K562 (cell line): Measurements from ENCODE around the gene GXYLT2. TPM values are rescaled to one million over a fixed set of nuclear protein-coding genes. Genes with fewer than 3 reads are reported as not detected.

ENCODE experiments used
- GATA2 ChIP-seq: sonication (generic); formaldehyde crosslinking; IDR thresholded peaks from 2 replicates; pipeline ENCODE4 v1.4.0; 2020; ENCODE audit warnings: mild to moderate bottlenecking, missing genetic modification reagents
- MEIS2 ChIP-seq: fragments of 450-650 bp; IDR thresholded peaks from 2 replicates; pipeline ENCODE4 v1.6.1; 2014; ENCODE audit warnings: mild to moderate bottlenecking; ENCODE audit not compliant: partially characterized antibody
- NFE2 ChIP-seq: IDR thresholded peaks from 2 replicates; pipeline ENCODE4 v1.6.1; 2014; ENCODE audit warnings: antibody characterized with exemption, low read depth
- SIRT6 ChIP-seq: IDR thresholded peaks from one replicate; pipeline ENCODE4 v1.6.1; 2012; ENCODE audit warnings: low read depth, mild to moderate bottlenecking, control low read depth, inconsistent platforms, low read length, moderate library complexity
- ZNF140 ChIP-seq: fragments of 250-450 bp; sonication (Bioruptor Pico); IDR thresholded peaks from 2 replicates; pipeline ENCODE4 v1.8.0; 2021; ENCODE audit warnings: moderate library complexity, mild to moderate bottlenecking, inconsistent platforms
- polyA plus RNA-seq, 8 experiments: library from polyadenylated mRNA; depleted of rRNA in 4 of 8; stranded (reverse) in 5 of 8; unstranded in 3 of 8; fragments of >200 nt; fragmentation: Nextera tagmentation in 2 of 8; fragmentation: Illumina TruSeq in 1 of 8; extraction: Ambion mirVana in 2 of 8; extraction: Trizol in 1 of 8; gene quantifications; 2 replicates each; pipeline versions ENCODE4 v1.2.1 to v1.2.3, GENCODE V29; 2011 to 2014; ENCODE audit warnings: inconsistent platforms in 1 of 8, missing spikeins in 1 of 8
- total RNA-seq, 7 experiments: library from RNA; depleted of rRNA in 6 of 7; stranded (reverse); fragments of >200 nt in 6 of 7; fragmentation: Illumina TruSeq in 2 of 7; extraction: Trizol in 2 of 7; gene quantifications; 2 replicates each; pipeline versions ENCODE4 v1.2.1 to v1.2.3, GENCODE V29; 2011 to 2021; ENCODE audit warnings: low replicate concordance in 1 of 7
- TF ChIP-seq, protein P1 (sequence below): fragments of 450-650 bp; IDR thresholded peaks from 2 replicates; pipeline ENCODE4 v1.6.1; 2016; ENCODE audit warnings: low read depth
- TF ChIP-seq, protein P2 (sequence below), 2 experiments: fragments of 450-650 bp; formaldehyde crosslinking in 1 of 2; IDR thresholded peaks; 2 replicates each; pipeline versions ENCODE4 v1.4.0 to v1.6.1; 2014 to 2020; ENCODE audit warnings: mild to moderate bottlenecking in 2 of 2, borderline replicate concordance in 1 of 2, low read depth in 1 of 2
- TF ChIP-seq, protein P3 (sequence below), 2 experiments: fragments of 450-650 bp; conservative IDR thresholded peaks; 2 replicates each; pipeline ENCODE4 v1.6.1; 2017; ENCODE audit warnings: mild to moderate bottlenecking in 2 of 2, moderate library complexity in 2 of 2

The GXYLT2 gene
- total and polyA plus RNA-seq, 9 of the 15 experiments (the other 6 are each of a cell fraction or from before 2014, with no cell fraction given), result 0.71 to 6.0 (median 3.3) TPM

DNA sequence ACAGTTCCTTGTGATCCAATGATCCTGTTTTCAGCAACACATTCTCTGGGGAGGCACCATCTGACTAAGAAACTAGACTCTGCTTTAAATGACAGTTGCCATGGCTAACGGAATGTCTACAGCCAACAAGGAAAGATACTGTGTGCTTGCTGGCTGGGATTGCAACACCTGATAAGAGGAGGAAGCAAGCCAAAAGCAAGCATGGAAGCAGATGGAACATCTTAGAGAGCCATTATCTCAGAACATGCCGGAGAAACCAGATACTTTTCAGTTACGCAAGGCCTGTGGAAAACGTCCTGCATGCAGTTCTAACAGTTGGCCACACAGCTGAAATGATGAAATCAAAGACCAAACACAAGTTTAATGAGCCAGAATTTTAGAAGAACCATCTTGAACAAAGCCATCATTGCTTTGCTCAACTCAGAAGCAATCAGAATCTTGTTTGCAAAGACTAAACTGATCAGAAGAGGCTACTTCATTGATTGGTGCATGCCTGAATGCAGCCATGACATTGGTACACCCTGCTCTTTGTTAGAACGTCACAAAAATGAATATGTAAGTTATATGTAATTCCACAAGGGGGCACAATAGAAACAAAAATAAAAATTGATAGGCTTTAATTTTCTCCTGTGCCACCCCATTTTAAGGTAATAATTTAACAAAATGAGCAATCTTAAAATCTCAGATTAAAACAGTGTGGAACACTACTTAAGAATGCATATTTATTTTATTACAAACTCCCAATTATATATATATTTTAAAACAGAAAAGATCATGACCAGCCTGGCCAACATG is 50.8 kb downstream of the GXYLT2 start (continued):
- TF ChIP-seq, protein P1, sequence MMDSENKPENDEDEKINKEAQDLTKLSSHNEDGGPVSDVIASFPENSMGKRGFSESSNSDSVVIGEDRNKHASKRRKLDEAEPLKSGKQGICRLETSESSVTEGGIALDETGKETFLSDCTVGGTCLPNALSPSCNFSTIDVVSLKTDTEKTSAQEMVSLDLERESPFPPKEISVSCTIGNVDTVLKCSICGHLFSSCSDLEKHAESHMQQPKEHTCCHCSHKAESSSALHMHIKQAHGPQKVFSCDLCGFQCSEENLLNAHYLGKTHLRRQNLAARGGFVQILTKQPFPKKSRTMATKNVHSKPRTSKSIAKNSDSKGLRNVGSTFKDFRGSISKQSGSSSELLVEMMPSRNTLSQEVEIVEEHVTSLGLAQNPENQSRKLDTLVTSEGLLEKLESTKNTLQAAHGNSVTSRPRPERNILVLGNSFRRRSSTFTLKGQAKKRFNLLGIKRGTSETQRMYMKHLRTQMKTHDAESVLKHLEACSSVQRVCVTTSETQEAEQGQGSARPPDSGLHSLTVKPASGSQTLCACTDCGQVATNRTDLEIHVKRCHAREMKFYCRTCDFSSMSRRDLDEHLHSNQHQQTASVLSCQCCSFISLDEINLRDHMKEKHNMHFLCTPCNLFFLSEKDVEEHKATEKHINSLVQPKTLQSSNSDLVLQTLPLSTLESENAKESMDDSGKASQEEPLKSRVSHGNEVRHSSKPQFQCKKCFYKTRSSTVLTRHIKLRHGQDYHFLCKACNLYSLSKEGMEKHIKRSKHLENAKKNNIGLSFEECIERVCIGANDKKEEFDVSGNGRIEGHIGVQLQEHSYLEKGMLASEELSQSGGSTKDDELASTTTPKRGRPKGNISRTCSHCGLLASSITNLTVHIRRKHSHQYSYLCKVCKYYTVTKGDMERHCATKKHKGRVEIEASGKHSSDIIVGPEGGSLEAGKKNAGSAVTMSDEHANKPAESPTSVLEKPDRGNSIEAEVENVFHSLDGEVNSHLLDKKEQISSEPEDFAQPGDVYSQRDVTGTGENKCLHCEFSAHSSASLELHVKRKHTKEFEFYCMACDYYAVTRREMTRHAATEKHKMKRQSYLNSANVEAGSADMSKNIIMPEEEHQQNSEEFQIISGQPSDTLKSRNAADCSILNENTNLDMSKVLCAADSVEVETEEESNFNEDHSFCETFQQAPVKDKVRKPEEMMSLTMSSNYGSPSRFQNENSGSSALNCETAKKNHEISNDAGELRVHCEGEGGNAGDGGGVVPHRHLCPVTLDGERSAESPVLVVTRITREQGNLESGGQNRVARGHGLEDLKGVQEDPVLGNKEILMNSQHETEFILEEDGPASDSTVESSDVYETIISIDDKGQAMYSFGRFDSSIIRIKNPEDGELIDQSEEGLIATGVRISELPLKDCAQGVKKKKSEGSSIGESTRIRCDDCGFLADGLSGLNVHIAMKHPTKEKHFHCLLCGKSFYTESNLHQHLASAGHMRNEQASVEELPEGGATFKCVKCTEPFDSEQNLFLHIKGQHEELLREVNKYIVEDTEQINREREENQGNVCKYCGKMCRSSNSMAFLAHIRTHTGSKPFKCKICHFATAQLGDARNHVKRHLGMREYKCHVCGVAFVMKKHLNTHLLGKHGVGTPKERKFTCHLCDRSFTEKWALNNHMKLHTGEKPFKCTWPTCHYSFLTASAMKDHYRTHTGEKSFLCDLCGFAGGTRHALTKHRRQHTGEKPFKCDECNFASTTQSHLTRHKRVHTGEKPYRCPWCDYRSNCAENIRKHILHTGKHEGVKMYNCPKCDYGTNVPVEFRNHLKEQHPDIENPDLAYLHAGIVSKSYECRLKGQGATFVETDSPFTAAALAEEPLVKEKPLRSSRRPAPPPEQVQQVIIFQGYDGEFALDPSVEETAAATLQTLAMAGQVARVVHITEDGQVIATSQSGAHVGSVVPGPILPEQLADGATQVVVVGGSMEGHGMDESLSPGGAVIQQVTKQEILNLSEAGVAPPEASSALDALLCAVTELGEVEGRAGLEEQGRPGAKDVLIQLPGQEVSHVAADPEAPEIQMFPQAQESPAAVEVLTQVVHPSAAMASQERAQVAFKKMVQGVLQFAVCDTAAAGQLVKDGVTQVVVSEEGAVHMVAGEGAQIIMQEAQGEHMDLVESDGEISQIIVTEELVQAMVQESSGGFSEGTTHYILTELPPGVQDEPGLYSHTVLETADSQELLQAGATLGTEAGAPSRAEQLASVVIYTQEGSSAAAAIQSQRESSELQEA, result no peak
- TF ChIP-seq ZNF140 (CRISPR knock-in tag) (no peak), GATA2 (CRISPR knock-in tag) (peak; percentile 82), MEIS2 (peak; percentile 37), NFE2 (no peak), SIRT6 (no peak)
- TF ChIP-seq, protein P2, sequence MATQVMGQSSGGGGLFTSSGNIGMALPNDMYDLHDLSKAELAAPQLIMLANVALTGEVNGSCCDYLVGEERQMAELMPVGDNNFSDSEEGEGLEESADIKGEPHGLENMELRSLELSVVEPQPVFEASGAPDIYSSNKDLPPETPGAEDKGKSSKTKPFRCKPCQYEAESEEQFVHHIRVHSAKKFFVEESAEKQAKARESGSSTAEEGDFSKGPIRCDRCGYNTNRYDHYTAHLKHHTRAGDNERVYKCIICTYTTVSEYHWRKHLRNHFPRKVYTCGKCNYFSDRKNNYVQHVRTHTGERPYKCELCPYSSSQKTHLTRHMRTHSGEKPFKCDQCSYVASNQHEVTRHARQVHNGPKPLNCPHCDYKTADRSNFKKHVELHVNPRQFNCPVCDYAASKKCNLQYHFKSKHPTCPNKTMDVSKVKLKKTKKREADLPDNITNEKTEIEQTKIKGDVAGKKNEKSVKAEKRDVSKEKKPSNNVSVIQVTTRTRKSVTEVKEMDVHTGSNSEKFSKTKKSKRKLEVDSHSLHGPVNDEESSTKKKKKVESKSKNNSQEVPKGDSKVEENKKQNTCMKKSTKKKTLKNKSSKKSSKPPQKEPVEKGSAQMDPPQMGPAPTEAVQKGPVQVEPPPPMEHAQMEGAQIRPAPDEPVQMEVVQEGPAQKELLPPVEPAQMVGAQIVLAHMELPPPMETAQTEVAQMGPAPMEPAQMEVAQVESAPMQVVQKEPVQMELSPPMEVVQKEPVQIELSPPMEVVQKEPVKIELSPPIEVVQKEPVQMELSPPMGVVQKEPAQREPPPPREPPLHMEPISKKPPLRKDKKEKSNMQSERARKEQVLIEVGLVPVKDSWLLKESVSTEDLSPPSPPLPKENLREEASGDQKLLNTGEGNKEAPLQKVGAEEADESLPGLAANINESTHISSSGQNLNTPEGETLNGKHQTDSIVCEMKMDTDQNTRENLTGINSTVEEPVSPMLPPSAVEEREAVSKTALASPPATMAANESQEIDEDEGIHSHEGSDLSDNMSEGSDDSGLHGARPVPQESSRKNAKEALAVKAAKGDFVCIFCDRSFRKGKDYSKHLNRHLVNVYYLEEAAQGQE (IDR thresholded peaks at IDR 0.05; ENCODE audit: borderline replicate concordance), result peak; percentile 32; the same call in 1 of the 2 replicates
- TF ChIP-seq, protein P2 (CRISPR knock-in tag; IDR thresholded peaks at IDR 0.05; ENCODE audit: low read depth), result no peak
- TF ChIP-seq, protein P3, sequence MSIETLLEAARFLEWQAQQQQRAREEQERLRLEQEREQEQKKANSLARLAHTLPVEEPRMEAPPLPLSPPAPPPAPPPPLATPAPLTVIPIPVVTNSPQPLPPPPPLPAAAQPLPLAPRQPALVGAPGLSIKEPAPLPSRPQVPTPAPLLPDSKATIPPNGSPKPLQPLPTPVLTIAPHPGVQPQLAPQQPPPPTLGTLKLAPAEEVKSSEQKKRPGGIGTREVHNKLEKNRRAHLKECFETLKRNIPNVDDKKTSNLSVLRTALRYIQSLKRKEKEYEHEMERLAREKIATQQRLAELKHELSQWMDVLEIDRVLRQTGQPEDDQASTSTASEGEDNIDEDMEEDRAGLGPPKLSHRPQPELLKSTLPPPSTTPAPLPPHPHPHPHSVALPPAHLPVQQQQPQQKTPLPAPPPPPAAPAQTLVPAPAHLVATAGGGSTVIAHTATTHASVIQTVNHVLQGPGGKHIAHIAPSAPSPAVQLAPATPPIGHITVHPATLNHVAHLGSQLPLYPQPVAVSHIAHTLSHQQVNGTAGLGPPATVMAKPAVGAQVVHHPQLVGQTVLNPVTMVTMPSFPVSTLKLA (conservative IDR thresholded peaks at IDR 0.05), result peak; percentile 54 to 56; a peak in 2 of 4 replicates
